ENCODE measurements around the gene FAM184B.

- TF ChIP-seq CTCF (IDR thresholded peaks at IDR 0.05; ENCODE audit: low read length): no peak
- TF ChIP-seq EZH2 (IDR thresholded peaks at IDR 0.05; ENCODE audit: borderline replicate concordance, low read length): no peak
These were observed 40.7 kb downstream of the FAM184B start for GRCh38 chr4:17740702-17741101.
